H9 (cell line): ENCODE results near the gene BPGM. TPM values are rescaled to one million over a fixed set of nuclear protein-coding genes. Genes with fewer than 3 reads are reported as not detected.

Source experiments
- DNase-seq: peaks from one replicate; pipeline ENCODE4 v3.0.0-alpha.2; 2017
- H2AFZ ChIP-seq: one replicate; pipeline ENCODE4 v1.6.1; 2013; ENCODE audit warnings: mild to moderate bottlenecking, low read length, control low read depth, moderate library complexity
- H2AK5ac ChIP-seq: 2 replicates; pipeline ENCODE4 v1.6.1; 2013; ENCODE audit warnings: low read length, control low read depth, mixed read lengths; ENCODE audit not compliant: insufficient read length
- H2BK120ac ChIP-seq: one replicate; pipeline ENCODE4 v1.6.1; 2013; ENCODE audit warnings: low read depth, mild to moderate bottlenecking, low read length, control low read depth, inconsistent platforms; ENCODE audit not compliant: poor library complexity, severe bottlenecking
- H2BK12ac ChIP-seq: 2 replicates; pipeline ENCODE4 v1.6.1; 2013; ENCODE audit warnings: low read length, control low read depth, mixed read lengths, low read depth; ENCODE audit not compliant: insufficient read length
- H2BK15ac ChIP-seq: 2 replicates; pipeline ENCODE4 v1.6.1; 2013; ENCODE audit warnings: low read depth, low read length, control low read depth
- H2BK20ac ChIP-seq: one replicate; pipeline ENCODE4 v1.6.1; 2013; ENCODE audit warnings: low read depth, mild to moderate bottlenecking, low read length, control low read depth, inconsistent platforms; ENCODE audit not compliant: poor library complexity, severe bottlenecking
- H2BK5ac ChIP-seq: 2 replicates; pipeline ENCODE4 v1.6.1; 2013; ENCODE audit warnings: low read length, control low read depth, mixed read lengths; ENCODE audit not compliant: insufficient read length
- H3K14ac ChIP-seq: 2 replicates; pipeline ENCODE4 v1.6.1; 2013; ENCODE audit warnings: low read length, control low read depth; ENCODE audit not compliant: insufficient read depth
- H3K18ac ChIP-seq: 2 replicates; pipeline ENCODE4 v1.6.1; 2013; ENCODE audit warnings: low read depth, mild to moderate bottlenecking, mixed read lengths, low read length, control low read depth; ENCODE audit not compliant: insufficient read length
- H3K23ac ChIP-seq: 2 replicates; pipeline ENCODE4 v1.6.1; 2013; ENCODE audit warnings: low read length, control low read depth, mixed read lengths, low read depth; ENCODE audit not compliant: insufficient read length
- H3K23me2 ChIP-seq: 2 replicates; pipeline ENCODE4 v1.6.1; 2013; ENCODE audit warnings: low read depth, mild to moderate bottlenecking, mixed read lengths, low read length, control low read depth; ENCODE audit not compliant: insufficient read length, poor library complexity, severe bottlenecking
- H3K27ac ChIP-seq: 2 replicates; pipeline ENCODE4 v1.5.1; 2013; ENCODE audit warnings: low read length, control low read depth, mixed read lengths, low read depth; ENCODE audit not compliant: insufficient read length
- H3K27me3 ChIP-seq: 2 replicates; pipeline ENCODE4 v1.6.1; 2013; ENCODE audit warnings: low read length, control low read depth, inconsistent platforms; ENCODE audit not compliant: insufficient read depth
- H3K4ac ChIP-seq: 2 replicates; pipeline ENCODE4 v1.6.1; 2013; ENCODE audit warnings: low read depth, mild to moderate bottlenecking, control low read depth, inconsistent platforms, low read length, moderate library complexity
- H3K4me1 ChIP-seq: 2 replicates; pipeline ENCODE4 v1.6.1; 2013; ENCODE audit warnings: low read length, control low read depth, inconsistent platforms; ENCODE audit not compliant: insufficient read depth
- H3K4me2 ChIP-seq: 2 replicates; pipeline ENCODE4 v1.6.1; 2013; ENCODE audit warnings: low read length, control low read depth, mixed read lengths; ENCODE audit not compliant: insufficient read length, insufficient read depth
- H3K56ac ChIP-seq: 2 replicates; pipeline ENCODE4 v1.6.1; 2013; ENCODE audit warnings: low read depth, mild to moderate bottlenecking, mixed read lengths, low read length, control low read depth; ENCODE audit not compliant: insufficient read length
- H3K79me1 ChIP-seq: 2 replicates; pipeline ENCODE4 v1.6.1; 2013; ENCODE audit warnings: low read depth, mild to moderate bottlenecking, moderate library complexity, low read length, control low read depth, inconsistent platforms; ENCODE audit not compliant: insufficient read depth, poor library complexity, severe bottlenecking
- H3K79me2 ChIP-seq: 2 replicates; pipeline ENCODE4 v1.6.1; 2013; ENCODE audit warnings: low read length, control low read depth, inconsistent platforms; ENCODE audit not compliant: insufficient read depth
- H3K9ac ChIP-seq: 2 replicates; pipeline ENCODE4 v1.6.1; 2013; ENCODE audit warnings: low read length, control low read depth, mixed read lengths; ENCODE audit not compliant: insufficient read length; ENCODE audit errors: extremely low read depth
- H3K9me3 ChIP-seq: one replicate; pipeline ENCODE4 v1.6.1; 2013; ENCODE audit warnings: low read depth, low read length, inconsistent platforms; ENCODE audit not compliant: control insufficient read depth
- H3T11ph ChIP-seq: one replicate; pipeline ENCODE4 v1.6.1; 2013; ENCODE audit warnings: mild to moderate bottlenecking, low read length, control low read depth, inconsistent platforms
- H4K20me1 ChIP-seq: one replicate; pipeline ENCODE4 v1.6.1; 2013; ENCODE audit not compliant: control insufficient read depth, insufficient read length, insufficient read depth
- H4K5ac ChIP-seq: 2 replicates; pipeline ENCODE4 v1.6.1; 2013; ENCODE audit warnings: low read depth, mild to moderate bottlenecking, mixed read lengths, low read length, control low read depth; ENCODE audit not compliant: insufficient read length
- H4K8ac ChIP-seq: replicated peaks from 2 replicates; pipeline ENCODE4 v1.6.1; 2013; ENCODE audit warnings: low read length, control low read depth, mixed read lengths, low read depth; ENCODE audit not compliant: insufficient read length
- H4K91ac ChIP-seq: 2 replicates; pipeline ENCODE4 v1.6.1; 2013; ENCODE audit warnings: low read depth, mild to moderate bottlenecking, moderate library complexity, mixed read lengths, low read length, control low read depth; ENCODE audit not compliant: insufficient read length
- H3K27ac Mint-ChIP-seq, 3 experiments: 2 replicates in 2 of 3; 3 replicates in 1 of 3; pipeline ENCODE4 v1.8.0; 2020 to 2021; ENCODE audit warnings: mixed read lengths in 3 of 3, mild to moderate bottlenecking in 1 of 3, moderate library complexity in 1 of 3
- H3K27me3 Mint-ChIP-seq: 2 replicates; pipeline ENCODE4 v1.8.0; 2021; ENCODE audit warnings: low read depth, mild to moderate bottlenecking, moderate library complexity, mixed read lengths
- H3K36me3 Mint-ChIP-seq, 3 experiments: 2 replicates in 2 of 3; 3 replicates in 1 of 3; pipeline ENCODE4 v1.8.0; 2020 to 2021; ENCODE audit warnings: low read depth in 3 of 3, mixed read lengths in 3 of 3; ENCODE audit not compliant: insufficient read depth in 1 of 3
- H3K4me1 Mint-ChIP-seq, 2 experiments: 2 replicates each; pipeline ENCODE4 v1.8.0; 2020; ENCODE audit warnings: mixed read lengths in 2 of 2
- H3K4me3 Mint-ChIP-seq, 2 experiments: 2 replicates in 1 of 2; 3 replicates in 1 of 2; pipeline ENCODE4 v1.8.0; 2020 to 2021; ENCODE audit warnings: mild to moderate bottlenecking in 2 of 2, mixed read lengths in 2 of 2, moderate library complexity in 1 of 2
- H3K9me3 Mint-ChIP-seq, 2 experiments: 2 replicates in 1 of 2; 3 replicates in 1 of 2; pipeline ENCODE4 v1.8.0; 2020; ENCODE audit warnings: mild to moderate bottlenecking in 2 of 2, mixed read lengths in 2 of 2, moderate library complexity in 1 of 2
- total RNA-seq: library from RNA; stranded (reverse); gene quantifications from 2 replicates; pipeline ENCODE4 v1.2.1, GENCODE V29; 2021
- TF ChIP-seq, protein P1 (sequence below): fragments of 200-600 bp; sonication (generic); conservative IDR thresholded peaks from 3 replicates; pipeline ENCODE4 v1.8.0; 2021; ENCODE audit warnings: antibody characterized with exemption, mild to moderate bottlenecking

The BPGM gene
- total RNA-seq, 1 experiment from 2014 or later: 14.4 TPM

DNA sequence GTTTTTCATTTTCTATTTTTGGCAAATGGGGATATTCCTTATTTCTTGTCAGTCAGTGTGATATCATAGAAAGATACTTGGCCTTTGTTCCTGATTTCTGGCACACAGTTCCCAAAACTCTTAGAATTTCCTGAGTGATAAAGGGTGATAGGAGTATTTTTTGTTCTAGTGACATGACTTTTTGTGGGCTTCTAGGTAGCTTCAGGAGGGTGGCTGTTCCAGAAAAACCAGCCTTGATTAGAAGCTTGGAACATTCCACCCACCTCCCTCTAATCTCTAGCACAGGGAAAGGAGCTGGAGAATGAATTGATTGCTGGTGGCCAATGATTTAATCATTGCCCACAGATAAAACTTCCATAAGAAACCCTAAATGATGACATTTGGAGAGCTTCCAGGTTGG lies 17.2 kb upstream of the BPGM start:
- peaks cover 35% of the 10 kb centered on the region for H3K27me3 Mint-ChIP-seq

More for the DNA sequence above, 17.2 kb upstream of the BPGM start:
- Mint-ChIP-seq H3K9me3 (no peaks in the 10 kb centered on the region), H3K4me3 (no peak overlapping the region), H3K36me3 (no peaks in the 10 kb centered on the region), H3K4me1 (no peaks in the 10 kb centered on the region), H3K27ac (no peak overlapping the region)
- H3K56ac ChIP-seq: no peak overlapping the region
- H4K20me1 ChIP-seq: no peaks in the 10 kb centered on the region
- no peak overlapping the region for H3K9ac ChIP-seq
- no peak overlapping the region for H3K27ac ChIP-seq
- H2AK5ac ChIP-seq: no peak overlapping the region
- no peak overlapping the region for H3K4ac ChIP-seq
- no peak overlapping the region for H3K23ac ChIP-seq
- no peaks in the 10 kb centered on the region for H3K79me1 ChIP-seq
- H3K4me2 ChIP-seq: no peak overlapping the region
- no peak overlapping the region for H4K8ac ChIP-seq
- TF ChIP-seq, protein P1, sequence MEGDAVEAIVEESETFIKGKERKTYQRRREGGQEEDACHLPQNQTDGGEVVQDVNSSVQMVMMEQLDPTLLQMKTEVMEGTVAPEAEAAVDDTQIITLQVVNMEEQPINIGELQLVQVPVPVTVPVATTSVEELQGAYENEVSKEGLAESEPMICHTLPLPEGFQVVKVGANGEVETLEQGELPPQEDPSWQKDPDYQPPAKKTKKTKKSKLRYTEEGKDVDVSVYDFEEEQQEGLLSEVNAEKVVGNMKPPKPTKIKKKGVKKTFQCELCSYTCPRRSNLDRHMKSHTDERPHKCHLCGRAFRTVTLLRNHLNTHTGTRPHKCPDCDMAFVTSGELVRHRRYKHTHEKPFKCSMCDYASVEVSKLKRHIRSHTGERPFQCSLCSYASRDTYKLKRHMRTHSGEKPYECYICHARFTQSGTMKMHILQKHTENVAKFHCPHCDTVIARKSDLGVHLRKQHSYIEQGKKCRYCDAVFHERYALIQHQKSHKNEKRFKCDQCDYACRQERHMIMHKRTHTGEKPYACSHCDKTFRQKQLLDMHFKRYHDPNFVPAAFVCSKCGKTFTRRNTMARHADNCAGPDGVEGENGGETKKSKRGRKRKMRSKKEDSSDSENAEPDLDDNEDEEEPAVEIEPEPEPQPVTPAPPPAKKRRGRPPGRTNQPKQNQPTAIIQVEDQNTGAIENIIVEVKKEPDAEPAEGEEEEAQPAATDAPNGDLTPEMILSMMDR: no peak
- H3K14ac ChIP-seq: no peak overlapping the region
- DNase-seq: no peak
- no peak overlapping the region for H2BK15ac ChIP-seq
- no peak overlapping the region for H2BK12ac ChIP-seq
- no peak overlapping the region for H2BK20ac ChIP-seq
- H4K91ac ChIP-seq: no peak overlapping the region
- no peak overlapping the region for H2AFZ ChIP-seq
- no peak overlapping the region for H3K18ac ChIP-seq
- H3K23me2 ChIP-seq: no peaks in the 10 kb centered on the region
- no peaks in the 10 kb centered on the region for H3K9me3 ChIP-seq
- H3K79me2 ChIP-seq: no peaks in the 10 kb centered on the region
- no peak overlapping the region for H3T11ph ChIP-seq
- no peak overlapping the region for H2BK5ac ChIP-seq
- no peaks in the 10 kb centered on the region for H3K4me1 ChIP-seq
- no peak overlapping the region for H4K5ac ChIP-seq
- H2BK120ac ChIP-seq: no peak overlapping the region
- H3K27me3 ChIP-seq: no peaks in the 10 kb centered on the region
